Skin epidermis (tissue), 12 donors: ENCODE results near the gene SMYD4.
A peak's percentile ranks its signal among the peaks of the same experiment; 100 is the strongest.
"Not testable (repeated sequence)": the region's sequence is repeated elsewhere in the genome, so short reads cannot be mapped to it uniquely, and the experiment has no call there.

Source experiments
- H3K27ac ChIP-seq, 21 experiments: fragments of 200-600 bp; sonication (generic) in 11 of 21; one replicate each; pipeline ENCODE4 v1.5.0; 2020; ENCODE audit warnings: mild to moderate bottlenecking in 3 of 21, inconsistent platforms in 2 of 21, moderate library complexity in 2 of 21
- H3K4me3 ChIP-seq, 7 experiments: fragments of 200-600 bp; sonication (generic) in 2 of 7; one replicate each; pipeline ENCODE4 v1.5.0; 2020; ENCODE audit warnings: inconsistent platforms in 2 of 7, mild to moderate bottlenecking in 2 of 7, moderate library complexity in 1 of 7

Gene SMYD4

DNA sequence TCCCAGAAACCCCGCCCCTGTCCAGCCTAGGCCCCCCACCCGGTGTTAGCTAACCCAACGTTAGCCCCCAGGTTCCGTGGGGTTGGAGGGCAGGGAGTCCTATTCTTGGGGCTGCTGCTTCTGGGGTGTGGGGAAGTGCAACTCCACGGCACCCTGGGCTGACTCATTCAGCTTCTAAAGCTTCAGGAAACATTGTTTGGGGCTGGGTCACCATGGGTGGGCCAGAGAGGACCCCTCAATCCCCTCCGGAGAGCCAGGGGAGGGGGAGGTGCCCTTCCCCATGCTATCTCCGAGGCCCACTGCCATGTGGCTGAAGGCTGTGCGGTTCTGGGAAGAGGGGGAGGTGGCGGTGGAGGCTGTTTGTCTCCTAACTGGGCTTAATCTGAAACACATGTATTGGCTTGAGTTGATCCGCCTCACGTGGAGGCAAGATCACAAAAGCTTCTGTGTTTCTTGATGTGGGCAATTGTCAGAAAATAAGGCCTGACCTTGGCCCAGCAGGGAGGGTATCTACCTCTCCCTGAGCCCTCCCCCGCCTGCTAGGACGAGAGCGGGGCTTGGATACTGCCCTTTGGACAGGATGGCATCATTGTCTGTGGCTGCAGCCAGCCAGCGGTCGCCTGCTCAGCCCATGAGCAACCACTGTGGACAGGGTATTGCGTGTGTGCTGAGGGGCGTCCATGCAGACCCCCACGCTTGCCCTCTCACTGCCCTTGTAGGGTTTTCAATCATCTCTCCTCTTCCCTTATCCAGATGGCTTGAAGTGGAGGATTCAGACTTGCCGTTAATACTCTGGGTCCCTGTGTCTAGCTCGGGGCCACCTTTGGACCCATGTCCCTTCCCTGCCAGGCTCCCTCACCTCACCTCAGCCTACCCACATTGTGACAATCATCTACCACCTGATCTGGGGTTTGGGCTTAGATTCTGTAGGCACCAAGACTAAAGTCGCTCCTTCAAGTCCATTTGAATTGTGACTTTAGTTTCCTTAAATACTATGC is 66.5 kb downstream of the SMYD4 start:
- peak overlapping the region; percentile 24 to 44 (median 35) for H3K4me3 ChIP-seq
- H3K27ac ChIP-seq, result peak overlapping the region; percentile 26 to 97 (median 86)

DNA sequence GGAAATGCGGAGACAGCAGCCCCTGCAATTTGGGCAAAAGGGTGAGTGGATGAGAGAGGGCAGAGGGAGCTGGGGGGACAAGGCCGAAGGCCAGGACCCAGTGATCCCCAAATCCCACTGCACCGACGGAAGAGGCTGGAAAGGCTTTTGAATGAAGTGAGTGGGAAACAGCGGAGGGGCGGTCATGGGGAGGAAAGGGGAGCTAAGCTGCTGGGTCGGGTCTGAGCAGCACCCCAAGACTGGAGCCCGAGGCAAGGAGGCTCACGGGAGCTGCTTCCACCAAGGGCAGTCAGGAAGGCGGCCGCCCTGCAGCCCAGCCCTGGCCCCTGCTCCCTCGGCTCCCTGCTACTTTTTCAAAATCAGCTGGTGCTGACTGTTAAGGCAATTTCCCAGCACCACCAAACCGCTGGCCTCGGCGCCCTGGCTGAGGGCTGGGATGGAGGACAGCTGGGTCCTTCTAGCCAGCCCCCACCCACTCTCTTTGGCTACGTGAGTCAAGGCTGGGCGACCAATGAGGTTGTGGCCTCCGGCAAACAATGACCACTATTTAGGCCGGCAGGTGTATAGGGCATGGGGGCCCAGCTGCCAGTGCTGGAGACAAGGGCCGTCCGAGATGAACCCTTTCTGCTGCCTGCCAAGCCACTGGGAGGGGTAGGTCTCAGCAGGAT is 67.3 kb downstream of the SMYD4 start:
- Histone ChIP-seq H3K27ac (peak overlapping the region in 20 of 21 experiments; percentile 65 to 97 (median 86)), H3K4me3 (peak overlapping the region; percentile 24 to 44 (median 35))

DNA sequence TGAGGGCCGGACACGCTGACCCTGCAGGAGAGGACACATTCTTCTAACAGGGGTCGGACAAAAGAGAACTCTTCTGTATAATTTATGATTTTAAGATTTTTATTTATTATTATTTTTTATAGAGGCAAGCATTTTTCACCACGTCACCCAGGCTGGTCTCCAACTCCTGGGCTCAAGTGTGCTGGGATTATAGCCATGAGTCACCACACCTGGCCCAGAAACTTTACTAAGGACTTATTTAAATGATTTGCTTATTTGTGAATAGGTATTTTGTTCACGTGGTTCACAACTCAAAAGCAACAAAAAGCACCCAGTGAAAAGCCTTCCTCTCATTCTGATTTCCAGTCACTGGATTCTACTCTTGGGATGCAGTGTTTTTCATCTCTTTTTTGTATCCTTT is 70.2 kb downstream of the SMYD4 start:
- H3K4me3 ChIP-seq, result no peak overlapping the region
- peak overlapping the region in 4 of 21 experiments; percentile 26 to 45 (median 34) for H3K27ac ChIP-seq

DNA sequence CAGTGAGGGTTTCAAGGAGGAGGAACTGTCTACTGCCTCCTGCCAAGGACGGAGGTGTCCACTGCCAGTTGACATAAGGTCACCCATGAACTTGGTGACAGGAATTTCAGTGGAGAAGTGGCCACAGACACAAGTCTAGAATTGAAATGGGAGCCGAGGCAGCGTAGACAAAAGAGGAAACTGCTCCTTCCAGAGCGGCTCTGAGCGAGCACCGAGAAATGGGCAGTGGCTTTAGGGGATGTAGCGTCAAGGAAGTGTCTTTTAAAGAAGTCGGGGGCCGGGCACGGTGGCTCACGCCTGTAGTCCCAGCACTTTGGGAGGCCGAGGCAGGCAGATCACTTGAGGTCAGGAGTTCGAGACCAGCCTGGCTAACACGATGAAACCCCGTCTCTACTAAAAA is 70.9 kb downstream of the SMYD4 start:
- peak overlapping the region in 6 of 21 experiments; percentile 11 to 50 (median 34) for H3K27ac ChIP-seq
- no peak overlapping the region for H3K4me3 ChIP-seq

DNA sequence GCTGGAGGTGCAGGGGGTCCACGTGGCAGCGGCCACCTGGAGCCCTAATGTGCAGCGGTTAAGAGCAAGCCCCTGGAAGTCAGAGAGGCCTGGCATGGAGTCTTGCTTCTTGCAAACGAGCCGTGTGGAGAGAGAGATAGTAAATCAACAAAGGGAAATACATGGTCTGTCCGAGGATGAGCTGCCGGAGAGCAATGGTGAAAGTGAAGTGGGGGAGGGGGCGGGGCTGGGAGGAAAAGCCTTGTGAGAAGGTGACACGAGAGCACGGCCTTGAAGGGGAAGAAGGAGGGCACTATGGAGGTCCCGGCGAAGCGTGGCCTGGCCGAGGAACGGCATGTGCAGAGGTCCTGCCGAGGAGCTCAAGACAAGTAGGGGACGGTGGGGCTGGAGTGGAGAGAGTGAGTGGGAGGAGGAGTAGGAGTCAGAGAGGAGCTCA is 73.9 kb downstream of the SMYD4 start:
- H3K4me3 ChIP-seq, result no peak overlapping the region
- peak overlapping the region in 3 of 21 experiments; percentile 9 to 46 (median 16) for H3K27ac ChIP-seq

DNA sequence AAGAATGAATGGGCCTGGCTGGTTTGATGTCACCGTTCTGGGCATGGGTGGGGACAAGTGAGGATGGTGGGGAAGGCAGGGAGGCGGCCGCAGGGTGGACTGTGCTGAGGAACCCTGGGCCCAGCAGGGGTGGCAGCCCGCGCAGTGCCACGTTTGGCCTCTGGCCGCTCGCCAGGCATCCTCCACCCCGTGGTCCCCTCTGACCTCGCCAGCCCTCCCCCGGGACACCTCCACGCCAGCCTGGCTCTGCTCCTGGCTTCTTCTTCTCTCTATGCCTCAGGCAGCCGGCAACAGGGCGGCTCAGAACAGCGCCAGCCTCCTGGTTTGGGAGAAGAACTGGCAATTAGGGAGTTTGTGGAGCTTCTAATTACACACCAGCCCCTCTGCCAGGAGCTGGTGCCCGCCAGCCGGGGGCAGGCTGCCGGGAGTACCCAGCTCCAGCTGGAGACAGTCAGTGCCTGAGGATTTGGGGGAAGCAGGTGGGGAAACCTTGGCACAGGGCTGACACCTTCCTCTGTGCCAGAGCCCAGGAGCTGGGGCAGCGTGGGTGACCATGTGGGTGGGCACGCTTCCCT is 74.4 kb downstream of the SMYD4 start:
- Histone ChIP-seq H3K4me3 (no peak overlapping the region), H3K27ac (peak overlapping the region in 8 of 21 experiments; percentile 9 to 83 (median 39))

DNA sequence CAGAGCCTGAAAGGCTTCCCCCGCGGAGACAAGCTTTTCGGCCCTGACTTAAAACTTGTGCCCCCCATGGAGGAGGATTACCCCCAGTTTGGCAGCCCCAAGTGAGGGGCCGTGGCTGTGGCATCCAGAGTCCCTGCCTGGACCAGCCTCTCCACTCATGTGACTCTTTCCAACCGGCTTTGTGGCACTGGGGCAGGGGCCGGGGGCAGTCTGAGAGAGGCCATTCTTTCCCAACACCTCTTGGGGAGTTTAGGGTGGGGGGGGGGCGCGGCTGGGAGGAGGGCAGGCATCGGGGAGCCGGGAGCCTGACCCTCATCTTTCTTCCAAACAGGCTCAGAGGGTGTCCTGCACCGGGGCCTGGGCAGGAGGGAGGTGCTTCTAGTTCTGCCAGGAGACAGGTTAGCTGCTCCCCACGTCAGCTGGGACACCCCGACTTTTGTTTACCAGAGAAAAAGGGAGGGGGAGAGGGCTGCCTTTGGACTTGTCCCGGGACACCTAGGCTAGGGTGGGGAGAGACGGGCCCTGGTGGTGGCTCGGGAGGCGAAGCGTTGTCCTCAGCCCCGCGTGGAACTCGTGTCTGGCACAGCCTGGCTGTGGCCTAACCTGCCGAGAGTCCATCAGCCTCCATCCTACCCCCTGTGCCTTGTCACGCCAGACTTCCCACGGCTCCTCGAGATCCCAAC is 75.1 kb downstream of the SMYD4 start:
- H3K27ac ChIP-seq, result peak overlapping the region in 11 of 21 experiments; percentile 9 to 83 (median 32)

DNA sequence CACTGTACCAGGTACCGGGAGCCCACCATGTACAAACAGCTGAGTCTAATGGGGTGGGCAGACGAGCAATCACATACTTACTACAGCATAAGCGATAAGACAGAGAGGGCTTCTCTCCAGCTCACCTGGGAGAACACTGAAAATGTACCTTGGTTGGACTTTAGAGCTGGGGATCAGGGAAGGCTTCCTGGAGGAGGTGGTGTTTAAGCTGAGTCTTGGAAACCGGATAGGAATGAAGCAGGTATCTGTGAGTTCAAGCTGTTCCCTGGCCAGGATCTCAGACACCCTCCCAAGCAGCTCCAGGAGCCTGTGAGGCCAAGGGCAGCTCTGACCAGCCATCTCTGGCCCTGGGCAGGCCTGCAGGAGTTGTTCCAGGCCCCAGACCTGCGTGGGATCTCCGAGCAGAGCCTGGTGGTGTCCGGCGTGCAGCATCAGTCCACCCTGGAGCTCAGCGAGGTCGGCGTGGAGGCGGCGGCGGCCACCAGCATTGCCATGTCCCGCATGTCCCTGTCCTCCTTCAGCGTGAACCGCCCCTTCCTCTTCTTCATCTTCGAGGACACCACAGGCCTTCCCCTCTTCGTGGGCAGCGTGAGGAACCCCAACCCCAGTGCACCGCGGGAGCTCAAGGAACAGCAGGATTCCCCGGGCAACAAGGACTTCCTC is 75.8 kb downstream of the SMYD4 start:
- peak overlapping the region in 8 of 21 experiments; percentile 9 to 83 (median 47) for H3K27ac ChIP-seq
- no peak overlapping the region for H3K4me3 ChIP-seq

More for the DNA sequence above, 75.1 kb downstream of the SMYD4 start:
- no peak overlapping the region for H3K4me3 ChIP-seq

DNA sequence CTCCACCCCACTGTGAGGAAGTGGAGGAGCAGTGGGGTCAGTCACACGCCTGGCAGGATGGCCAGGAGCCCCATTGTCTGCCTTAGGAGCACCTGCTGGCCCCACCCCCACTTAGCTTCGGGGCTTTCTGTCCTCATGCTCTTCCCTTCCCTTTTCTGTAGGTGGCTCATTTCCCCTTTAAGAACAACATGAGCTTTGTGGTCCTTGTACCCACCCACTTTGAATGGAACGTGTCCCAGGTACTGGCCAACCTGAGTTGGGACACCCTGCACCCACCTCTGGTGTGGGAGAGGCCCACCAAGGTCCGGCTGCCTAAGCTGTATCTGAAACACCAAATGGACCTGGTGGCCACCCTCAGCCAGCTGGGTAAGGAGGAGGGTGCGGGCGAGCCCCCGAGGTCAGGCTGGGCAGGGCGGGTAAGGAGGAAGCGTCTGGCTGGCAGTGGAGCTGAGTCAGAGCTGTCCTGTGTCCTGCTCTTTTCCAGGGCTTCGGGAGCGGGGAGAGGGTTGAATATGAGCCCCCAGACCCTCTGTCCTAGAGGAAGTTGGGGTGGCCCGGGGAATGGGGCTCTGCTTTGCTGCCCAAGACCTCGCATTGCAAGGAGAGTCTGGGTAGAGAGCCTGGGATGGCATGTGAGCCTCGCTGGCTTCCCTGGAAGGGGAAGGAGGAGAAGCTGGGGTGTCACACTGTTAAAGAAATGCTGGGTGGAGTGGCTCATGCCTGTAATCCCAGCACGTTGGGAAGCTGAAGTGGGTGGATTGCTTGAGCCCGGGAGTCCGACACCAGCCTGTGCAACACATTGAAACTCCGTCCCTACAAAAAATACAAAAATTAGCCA is 77.1 kb downstream of the SMYD4 start:
- Histone ChIP-seq H3K27ac (peak overlapping the region in 19 of 21 experiments; percentile 22 to 83 (median 70)), H3K4me3 (peak overlapping the region in 1 of 7 experiments; percentile 23)

DNA sequence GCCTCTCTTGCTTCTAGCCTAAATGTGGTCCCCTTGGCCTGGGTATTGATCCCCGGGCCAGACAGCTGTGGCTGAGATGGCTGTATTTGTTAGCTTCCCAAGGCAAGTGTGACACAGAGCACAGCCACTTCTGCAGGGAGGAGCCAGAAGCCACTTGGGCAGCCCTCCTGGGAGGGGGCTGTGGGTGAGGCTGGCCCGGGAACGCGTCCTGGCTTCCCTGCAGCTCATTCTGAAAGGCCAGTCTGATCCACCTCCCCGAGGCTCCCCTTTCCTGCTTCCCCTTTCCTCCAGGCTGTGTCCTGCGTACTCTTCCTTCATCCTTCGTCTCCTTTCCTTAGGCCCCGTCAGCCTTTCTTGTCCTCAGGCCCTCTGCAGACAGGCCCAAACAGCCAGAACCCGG is 79.1 kb downstream of the SMYD4 start:
- peak overlapping the region in 3 of 21 experiments; percentile 8 to 65 (median 30) for H3K27ac ChIP-seq
- no peak overlapping the region for H3K4me3 ChIP-seq

DNA sequence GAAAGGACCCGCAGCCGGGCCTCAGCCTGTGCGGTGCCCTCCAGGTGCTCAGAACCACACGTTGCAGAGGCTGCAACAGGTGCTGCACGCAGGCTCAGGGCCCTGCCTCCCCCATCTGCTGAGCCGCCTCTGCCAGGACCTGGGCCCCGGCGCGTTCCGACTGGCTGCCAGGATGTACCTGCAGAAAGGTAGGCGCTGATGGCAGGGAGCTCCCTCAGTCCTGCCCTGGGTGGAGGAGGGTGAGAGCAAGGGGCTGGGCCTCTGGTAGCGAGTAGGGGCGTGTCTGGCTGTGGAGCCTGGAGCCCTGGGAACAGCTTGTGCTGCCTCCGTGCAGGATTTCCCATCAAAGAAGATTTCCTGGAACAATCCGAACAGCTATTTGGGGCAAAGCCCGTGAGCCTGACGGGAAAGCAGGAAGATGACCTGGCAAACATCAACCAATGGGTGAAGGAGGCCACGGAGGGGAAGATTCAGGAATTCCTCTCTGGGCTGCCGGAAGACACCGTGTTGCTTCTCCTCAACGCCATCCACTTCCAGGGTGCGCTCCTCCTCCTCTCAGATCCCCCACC is 82.6 kb downstream of the SMYD4 start:
- H3K27ac ChIP-seq, result peak overlapping the region in 18 of 21 experiments; percentile 5 to 80 (median 50)
- no peak overlapping the region for H3K4me3 ChIP-seq

DNA sequence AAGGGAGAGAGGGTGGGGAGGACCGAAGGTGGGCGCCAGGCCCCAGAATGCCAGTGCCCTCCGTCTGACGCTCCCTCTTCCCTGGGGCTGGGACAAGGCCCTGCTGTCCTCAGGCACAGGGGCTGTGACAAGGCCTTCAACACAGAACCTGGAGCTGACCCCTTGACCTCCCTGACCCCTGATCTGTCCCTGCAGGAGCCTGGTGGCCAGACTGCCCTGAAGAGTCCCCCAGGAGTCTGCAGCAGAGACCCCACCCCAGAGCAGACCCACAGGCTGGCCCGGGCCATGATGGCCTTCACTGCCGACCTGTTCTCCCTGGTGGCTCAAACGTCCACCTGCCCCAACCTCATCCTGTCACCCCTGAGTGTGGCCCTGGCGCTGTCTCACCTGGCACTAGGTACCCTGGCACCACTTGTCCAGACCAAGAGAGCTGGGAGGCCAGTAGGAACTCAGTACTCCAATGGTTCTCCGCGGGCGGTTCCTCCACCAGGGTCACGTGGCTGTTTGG is 84.1 kb downstream of the SMYD4 start:
- Histone ChIP-seq H3K27ac (peak overlapping the region in 3 of 21 experiments; percentile 48 to 60 (median 55)), H3K4me3 (no peak overlapping the region)

DNA sequence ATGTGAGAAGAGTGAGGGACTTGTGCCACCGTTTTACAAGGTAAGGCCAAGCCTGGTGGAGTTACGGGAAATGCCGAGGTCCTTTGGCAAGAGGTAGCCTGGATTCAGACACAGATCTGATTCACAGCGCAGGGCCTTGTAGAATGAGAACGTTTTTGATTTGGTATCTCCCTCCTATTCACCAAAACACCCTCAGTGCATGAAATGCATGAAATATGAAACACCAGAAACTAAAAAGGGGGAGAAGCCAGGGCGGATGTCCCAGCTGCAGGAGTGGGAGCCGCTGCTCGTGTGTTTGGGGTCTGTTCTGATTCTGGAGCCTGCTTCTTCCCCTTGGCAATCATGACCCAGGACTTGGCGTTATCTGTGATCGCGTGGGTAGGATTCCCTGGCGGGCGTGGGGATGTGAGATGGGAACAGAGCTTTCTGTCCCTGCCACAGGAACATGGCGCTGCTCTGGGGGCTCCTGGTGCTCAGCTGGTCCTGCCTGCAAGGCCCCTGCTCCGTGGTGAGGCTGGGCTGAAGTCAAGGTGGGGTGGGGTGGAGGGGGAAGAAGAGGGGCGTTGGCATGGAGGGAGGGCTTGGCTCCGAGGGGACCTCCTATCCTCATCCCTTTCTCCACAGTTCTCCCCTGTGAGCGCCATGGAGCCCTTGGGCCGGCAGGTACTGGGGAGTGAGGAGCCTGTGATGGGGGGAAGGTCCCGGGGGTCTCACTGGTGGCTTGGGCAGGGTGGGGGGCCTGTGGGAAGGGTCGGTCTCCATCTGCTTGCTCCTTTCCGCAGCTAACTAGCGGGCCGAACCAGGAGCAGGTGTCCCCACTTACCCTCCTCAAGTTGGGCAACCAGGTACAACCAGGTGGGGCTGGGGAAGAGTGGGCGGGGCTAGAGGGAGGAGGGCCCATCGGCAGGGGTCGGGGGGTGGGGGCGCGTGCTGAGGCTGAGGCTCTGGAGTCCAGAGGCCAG is 84.9 kb downstream of the SMYD4 start:
- no peak overlapping the region for H3K4me3 ChIP-seq
- H3K27ac ChIP-seq, result peak overlapping the region in 7 of 21 experiments; percentile 35 to 60 (median 48)

DNA sequence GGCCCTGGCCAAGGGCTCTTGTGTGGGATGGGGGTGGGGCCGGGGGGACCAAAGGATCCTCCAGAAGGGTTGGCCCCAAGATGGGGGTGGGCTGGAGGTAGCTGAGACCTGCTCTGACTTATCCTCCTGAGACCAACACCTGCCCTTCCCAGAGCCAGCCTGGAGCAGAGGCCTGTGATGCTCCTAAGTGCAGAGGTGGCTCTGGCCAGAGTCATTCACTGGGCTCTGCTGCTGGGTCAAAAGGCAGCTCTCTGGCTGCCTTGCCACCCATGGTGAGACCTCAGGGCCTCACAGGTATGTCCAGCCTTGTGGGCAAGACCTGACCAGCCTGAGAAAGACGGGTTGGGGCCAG is 86.6 kb downstream of the SMYD4 start:
- no peak overlapping the region for H3K4me3 ChIP-seq
- peak overlapping the region in 5 of 21 experiments; percentile 1 to 33 (median 13) for H3K27ac ChIP-seq

DNA sequence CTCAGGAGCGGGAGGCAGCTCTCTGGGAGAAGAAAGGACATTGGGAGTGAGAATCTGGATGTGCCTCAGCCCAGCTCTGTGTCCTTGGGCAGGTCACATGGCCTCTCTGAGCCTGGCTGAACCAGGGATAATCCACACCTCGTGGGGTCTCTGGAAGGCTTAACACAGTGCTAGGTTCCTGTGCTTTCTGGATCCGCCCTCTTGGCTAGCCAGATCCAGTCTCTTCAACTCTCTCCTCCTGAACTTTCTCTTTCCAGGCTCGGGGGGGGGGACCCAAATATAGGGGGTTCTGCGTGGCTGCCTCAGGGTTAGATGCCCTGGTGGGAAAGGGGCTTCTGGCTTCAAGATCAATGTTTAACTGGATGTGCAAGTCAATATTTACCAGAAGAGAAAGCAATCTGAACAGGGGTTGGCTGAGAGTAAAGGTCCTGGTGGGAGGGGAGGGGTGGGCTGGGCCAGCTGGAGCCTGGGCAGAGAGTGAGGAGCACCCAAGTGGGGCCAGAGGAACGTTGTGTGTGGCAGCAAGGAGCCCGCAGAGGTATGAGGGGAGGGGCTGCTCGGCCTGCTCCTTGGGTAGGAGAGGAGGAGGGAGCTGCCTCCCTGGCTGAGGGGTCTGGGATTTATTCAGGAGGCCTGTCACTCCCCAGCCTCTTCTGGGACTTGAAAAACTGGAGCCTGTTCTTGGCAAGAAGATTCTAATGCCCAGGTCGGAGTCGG is 87.2 kb downstream of the SMYD4 start, which contains the start of gene SERPINF2:
Gene SERPINF2, plus strand, starts transcription at position 501 of the 717 bp plus-strand sequence. CDS start 2,125 bp downstream, outside the sequence.
- peak within 1 kb of the TSS in 6 of 21 experiments; percentile 1 to 35 (median 14) for H3K27ac ChIP-seq
- H3K4me3 ChIP-seq, result no peak within 1 kb of the TSS

DNA sequence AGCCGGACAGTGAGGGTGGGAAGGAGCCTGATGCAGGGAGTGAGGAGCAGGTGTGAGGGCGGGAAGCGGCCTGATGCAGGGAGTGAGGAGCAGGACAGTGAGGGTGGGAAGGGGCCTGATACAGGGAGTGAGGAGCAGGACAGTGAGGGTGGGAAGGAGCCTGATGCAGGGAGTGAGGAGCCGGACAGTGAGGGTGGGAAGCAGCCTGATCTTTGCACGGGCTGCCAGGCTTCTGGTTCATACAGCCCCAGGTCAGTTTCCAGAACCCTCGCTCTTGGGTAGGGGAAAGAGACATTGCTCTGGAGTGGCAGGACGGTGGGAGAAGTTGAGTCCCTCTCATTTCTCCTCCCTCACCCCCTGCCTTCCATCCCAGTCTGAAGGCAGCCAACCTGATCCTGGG is 87.8 kb downstream of the SMYD4 start:
- H3K4me3 ChIP-seq, H3K27ac ChIP-seq: not testable (repeated sequence)
